Small intestine (tissue), 7 donors: ENCODE results near the gene ZNF335. TPM values are rescaled to one million over a fixed set of nuclear protein-coding genes. Genes with fewer than 3 reads are reported as not detected.

Source experiments
- DNase-seq, 2 donors: peaks; one replicate each; pipeline versions ENCODE4 v3.0.0 to v3.0.0-alpha.2; 2013
- FAIRE-seq: peaks from 2 replicates; lab custom pipeline; 2012; peaks lifted over from hg19 to GRCh38; lab: Jason Lieb, UNC
- H3K27ac ChIP-seq, 3 donors: one replicate each; pipeline ENCODE4 v1.5.1; 2013; ENCODE audit warnings: low read length in 2 of 3, mild to moderate bottlenecking in 2 of 3, control low read depth in 1 of 3, inconsistent platforms in 1 of 3, low read depth in 1 of 3, moderate library complexity in 1 of 3
- H3K27me3 ChIP-seq, 3 donors: one replicate each; pipeline ENCODE4 v1.6.1; 2013; ENCODE audit warnings: low read length in 3 of 3, inconsistent platforms in 1 of 3; ENCODE audit not compliant: control insufficient read depth in 3 of 3, insufficient read depth in 3 of 3
- H3K36me3 ChIP-seq, 3 donors: one replicate each; pipeline ENCODE4 v1.6.1; 2013; ENCODE audit warnings: low read length in 3 of 3, inconsistent platforms in 1 of 3, low read depth in 1 of 3, mild to moderate bottlenecking in 1 of 3, moderate library complexity in 1 of 3; ENCODE audit not compliant: control insufficient read depth in 3 of 3, insufficient read depth in 2 of 3
- H3K4me1 ChIP-seq, 3 donors: one replicate each; pipeline ENCODE4 v1.6.1; 2013; ENCODE audit warnings: low read length in 2 of 3, inconsistent platforms in 1 of 3, low read depth in 1 of 3, mild to moderate bottlenecking in 1 of 3, moderate library complexity in 1 of 3; ENCODE audit not compliant: control insufficient read depth in 3 of 3, insufficient read depth in 2 of 3
- H3K4me3 ChIP-seq, 3 donors: one replicate each; pipeline ENCODE4 v1.5.1; 2013; ENCODE audit warnings: low read length in 3 of 3, control low read depth in 1 of 3, inconsistent platforms in 1 of 3, low read depth in 1 of 3, mild to moderate bottlenecking in 1 of 3, moderate library complexity in 1 of 3
- H3K9me3 ChIP-seq, 2 donors: one replicate each; pipeline ENCODE4 v1.6.1; 2013; ENCODE audit warnings: low read depth in 1 of 2, low read length in 1 of 2; ENCODE audit not compliant: control insufficient read depth in 2 of 2, insufficient read depth in 1 of 2
- WGBS, 3 donors: extraction: QIAGEN DNeasy Blood & Tissue Kit; methylation state at CpG; one replicate each; pipeline ENCODE4 v1.1.7; 2013; 5-methylcytosine and 5-hydroxymethylcytosine counted together
- polyA plus RNA-seq, 4 donors: library from polyadenylated mRNA; stranded (reverse) in 3 of 4; unstranded in 1 of 4; fragments of 200-250 nt in 3 of 4; fragments of 120-200 nt in 1 of 4; gene quantifications; one replicate each; pipeline versions ENCODE4 v1.2.1 to v1.2.3, GENCODE V29; 2013
- donor health status: healthy with polysubstance abuse.
- donor health status: control.
- donor health status: control.
- donor health status: Bipolar disorder and iron deficiency.
- donor health status: healthy.

ZNF335 gene
- polyA plus RNA-seq, 4 donors, result 10.7 to 20.8 (median 13.1) TPM

- peaks cover 0 to 23% (median 0%) of the 10 kb centered on the region in 3 donors for H3K4me1 ChIP-seq
- FAIRE-seq (no peak), DNase-seq (no peak)
- H3K27ac ChIP-seq, result peak overlapping the region in 2 of 3 donors; percentile 39 to 83
- H3K9me3 ChIP-seq, result no peaks in the 10 kb centered on the region
- 75 to 77% (median 76%) methylated on average over 9 of the region's 9 CpGs for WGBS, 3 donors
- H3K4me3 ChIP-seq, result no peak overlapping the region
- no peaks in the 10 kb centered on the region for H3K36me3 ChIP-seq
- no peaks in the 10 kb centered on the region for H3K27me3 ChIP-seq
Measured at GRCh38 chr20:45920462-45921336, 51.3 kb downstream of the ZNF335 start.

DNA sequence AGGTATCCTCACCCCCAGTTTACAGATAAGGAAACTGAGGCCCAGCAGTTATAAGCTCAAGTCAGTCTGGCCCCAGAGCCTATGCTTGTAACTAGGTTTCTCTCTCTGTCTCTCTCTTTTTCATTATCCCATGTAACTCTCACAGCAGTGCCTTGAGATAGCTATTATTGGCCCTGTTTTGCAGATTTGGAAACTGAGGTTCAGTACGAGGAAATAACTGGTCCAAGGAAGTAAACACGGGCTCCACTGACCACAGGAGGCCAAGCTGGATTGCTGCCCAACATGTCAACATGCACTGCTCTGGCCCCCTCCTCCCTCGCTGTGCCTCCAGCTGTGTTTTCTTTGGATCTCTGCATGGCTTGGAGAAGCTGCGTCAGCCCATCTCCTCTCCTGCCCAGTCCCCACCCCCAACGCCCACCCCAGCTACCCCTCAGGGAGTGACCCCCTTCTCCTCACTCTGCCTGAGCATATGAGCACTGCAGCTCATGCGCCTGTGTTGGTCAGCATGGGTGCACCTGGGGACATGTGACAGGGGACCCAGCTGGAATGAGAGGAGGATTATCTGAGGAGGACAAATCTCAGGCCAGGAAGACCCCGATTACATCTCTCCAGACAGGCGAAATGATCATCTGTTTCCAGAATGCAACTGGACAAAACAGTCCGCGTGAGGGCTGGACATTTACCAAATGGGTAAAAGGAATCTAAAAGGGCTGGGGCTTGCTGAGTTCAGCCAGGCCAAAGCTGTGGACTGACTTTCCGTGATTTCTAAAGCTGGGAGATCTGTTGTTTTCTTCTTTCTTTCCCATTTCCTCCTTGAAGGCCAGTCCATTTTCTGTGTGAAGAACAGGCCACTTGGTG is 52.2 kb downstream of the ZNF335 start:
- Histone ChIP-seq H3K4me3 (no peak overlapping the region), H3K27me3 (no peaks in the 10 kb centered on the region), H3K27ac (peak overlapping the region in 2 of 3 donors; percentile 39 to 83), H3K9me3 (no peaks in the 10 kb centered on the region), H3K4me1 (peaks cover 0 to 23% (median 0%) of the 10 kb centered on the region in 3 donors), H3K36me3 (no peaks in the 10 kb centered on the region)
- DNase-seq (no peak), FAIRE-seq (no peak)
- 51 to 71% (median 63%) methylated on average over 11 of the region's 11 CpGs for WGBS, 3 donors

DNA sequence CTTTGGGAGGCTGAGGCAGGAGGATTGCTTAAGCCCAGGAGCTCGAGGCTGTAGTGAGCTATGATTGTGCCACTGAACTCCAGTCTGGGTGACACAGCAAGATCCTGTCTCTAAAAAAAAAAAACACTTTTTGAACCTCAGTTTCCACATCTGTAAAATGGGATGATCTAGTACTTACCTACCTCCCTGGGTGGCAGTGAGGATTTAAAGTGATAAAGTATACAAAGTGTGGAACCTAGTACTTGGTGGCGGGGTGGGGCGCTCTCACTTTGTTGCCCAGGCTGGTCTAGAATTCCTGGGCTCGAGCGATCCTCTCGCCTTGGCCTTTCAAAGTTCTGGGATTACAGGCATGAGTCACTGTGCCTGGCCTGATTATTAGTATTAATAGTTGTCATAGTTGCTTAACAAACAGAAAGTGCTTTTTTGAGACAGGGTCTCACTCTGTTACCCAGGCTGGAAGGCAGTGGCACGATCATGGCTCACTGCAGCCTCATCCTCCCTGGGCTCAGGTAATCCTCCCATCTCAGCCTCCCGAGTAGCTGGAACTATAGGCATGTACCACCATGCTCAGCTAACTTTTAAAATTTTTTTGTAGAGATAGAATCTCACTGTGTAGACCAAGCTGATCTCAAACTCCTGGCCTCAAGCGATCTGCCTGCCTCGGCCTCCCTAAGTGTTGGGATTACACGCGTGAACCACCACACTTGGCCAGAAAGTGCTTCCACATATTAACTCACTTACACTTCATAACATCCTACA is 53.0 kb downstream of the ZNF335 start:
- no peak for FAIRE-seq
- Histone ChIP-seq H3K4me3 (no peak overlapping the region), H3K9me3 (no peaks in the 10 kb centered on the region), H3K27me3 (no peaks in the 10 kb centered on the region), H3K4me1 (peaks cover 0 to 26% (median 0%) of the 10 kb centered on the region in 3 donors), H3K36me3 (no peaks in the 10 kb centered on the region), H3K27ac (peak overlapping the region in 2 of 3 donors; percentile 75 to 81)
- DNase-seq, result peak in 1 of 2 donors; percentile 22
- 78 to 87% (median 83%) methylated on average over 12 of the region's 12 CpGs for WGBS, 3 donors

GRCh38 chr20:45918182-45918737 is 53.7 kb downstream of the ZNF335 start:
- 47 to 60% (median 49%) methylated on average over 5 of the region's 5 CpGs for WGBS, 3 donors
- Histone ChIP-seq H3K4me1 (peaks cover 0 to 26% (median 0%) of the 10 kb centered on the region in 3 donors), H3K27me3 (no peaks in the 10 kb centered on the region), H3K4me3 (no peak overlapping the region), H3K9me3 (no peaks in the 10 kb centered on the region), H3K36me3 (no peaks in the 10 kb centered on the region), H3K27ac (peak overlapping the region in 2 of 3 donors; percentile 75 to 81)
- FAIRE-seq (no peak), DNase-seq (peak; percentile 53 to 86)

GRCh38 chr20:45917790-45918141 is 54.2 kb downstream of the ZNF335 start:
- Histone ChIP-seq H3K36me3 (no peaks in the 10 kb centered on the region), H3K4me3 (no peak overlapping the region), H3K27ac (peak overlapping the region in 2 of 3 donors; percentile 75 to 81), H3K4me1 (peaks cover 0 to 26% (median 0%) of the 10 kb centered on the region in 3 donors), H3K9me3 (no peaks in the 10 kb centered on the region), H3K27me3 (no peaks in the 10 kb centered on the region)
- WGBS, 3 donors, result 55 to 78% (median 64%) methylated on average over 5 of the region's 5 CpGs
- FAIRE-seq (no peak), DNase-seq (peak in 1 of 2 donors; percentile 32)

- no peak for FAIRE-seq
- 57 to 61% (median 58%) methylated on average over 5 of the region's 5 CpGs for WGBS, 3 donors
- DNase-seq, result no peak
- no peaks in the 10 kb centered on the region for H3K27me3 ChIP-seq
- no peak overlapping the region for H3K27ac ChIP-seq
- H3K9me3 ChIP-seq, result no peaks in the 10 kb centered on the region
- H3K4me1 ChIP-seq, result peaks cover 0 to 31% (median 4%) of the 10 kb centered on the region in 3 donors
- H3K4me3 ChIP-seq, result no peak overlapping the region
- peaks cover 0 to 2% (median 0%) of the 10 kb centered on the region in 3 donors for H3K36me3 ChIP-seq
Measured at GRCh38 chr20:45913116-45913515, 58.9 kb downstream of the ZNF335 start.

- 17 to 31% (median 27%) methylated on average over 4 of the region's 4 CpGs for WGBS, 3 donors
- peaks cover 0 to 7% (median 0%) of the 10 kb centered on the region in 3 donors for H3K36me3 ChIP-seq
- no peaks in the 10 kb centered on the region for H3K27me3 ChIP-seq
- H3K4me3 ChIP-seq, result peak overlapping the region in 2 of 3 donors; percentile 18 to 57
- DNase-seq, result no peak
- no peak for FAIRE-seq
- peaks cover 0 to 25% (median 4%) of the 10 kb centered on the region in 3 donors for H3K4me1 ChIP-seq
- peak overlapping the region in 1 of 3 donors; percentile 59 for H3K27ac ChIP-seq
- H3K9me3 ChIP-seq, result no peaks in the 10 kb centered on the region
Measured at GRCh38 chr20:45912344-45912682, 59.7 kb downstream of the ZNF335 start.
